Kasumi-1 (cell line): Measurements from ENCODE around the gene C4BPB.
"Not testable (repeated sequence)": the region's sequence is repeated elsewhere in the genome, so short reads cannot be mapped to it uniquely, and the experiment has no call there.

Experiments used
- DNase-seq, 2 experiments: peaks; one replicate each; lab custom pipeline; 2025; lab: John Stamatoyannopoulos, UW

The C4BPB gene

GRCh38 chr1:207088701-207089626 lies at the start of gene C4BPB:
Gene C4BPB (plus strand): TSS chr1:207088860. CDS start chr1:207089532, 672 bp downstream.
- no peak for DNase-seq

- no peak for DNase-seq
These were observed 49.1 kb upstream of the C4BPB start for GRCh38 chr1:207039380-207040180.

- DNase-seq, result no peak
These were observed 48.5 kb upstream of the C4BPB start for GRCh38 chr1:207040181-207040533.

GRCh38 chr1:207041397-207041796 lies 47.3 kb upstream of the C4BPB start:
- DNase-seq, result not testable (repeated sequence)

GRCh38 chr1:207045453-207045852 lies 43.2 kb upstream of the C4BPB start:
- no peak for DNase-seq

GRCh38 chr1:207047505-207047904 lies 41.2 kb upstream of the C4BPB start:
- no peak for DNase-seq

- no peak for DNase-seq
These were observed 40.6 kb upstream of the C4BPB start for GRCh38 chr1:207048041-207048440.

GRCh38 chr1:207049054-207049453 lies 39.6 kb upstream of the C4BPB start:
- no peak for DNase-seq

- no peak for DNase-seq
These were observed 39.1 kb upstream of the C4BPB start for GRCh38 chr1:207049514-207049913.

- DNase-seq, result peak; percentile 74 to 81
These were observed 38.7 kb upstream of the C4BPB start for GRCh38 chr1:207049974-207050391.

- DNase-seq, result peak; percentile 74 to 80
These were observed 38.0 kb upstream of the C4BPB start for GRCh38 chr1:207050480-207051190.

GRCh38 chr1:207051191-207051943 lies 37.3 kb upstream of the C4BPB start, which contains the start of gene YOD1:
Gene YOD1 (minus strand): TSS chr1:207051208. CDS start chr1:207051030, 178 bp downstream.
- no peak for DNase-seq

- peak; percentile 74 to 93 for DNase-seq
These were observed 35.5 kb upstream of the C4BPB start, which contains the start of gene PFKFB2 for GRCh38 chr1:207052911-207053769. Gene PFKFB2 (plus strand): TSS chr1:207053275. CDS start chr1:207054718, 1,443 bp downstream.

- no peak for DNase-seq
These were observed 34.2 kb upstream of the C4BPB start for GRCh38 chr1:207054491-207054890.

GRCh38 chr1:207055386-207056001 lies 33.2 kb upstream of the C4BPB start:
- DNase-seq, result no peak

- DNase-seq, result no peak
These were observed 32.0 kb upstream of the C4BPB start for GRCh38 chr1:207056673-207057072.

GRCh38 chr1:207058252-207058651 lies 30.4 kb upstream of the C4BPB start:
- no peak for DNase-seq

GRCh38 chr1:207058878-207059867 lies 29.5 kb upstream of the C4BPB start:
- DNase-seq, result no peak

- DNase-seq, result no peak
These were observed 28.8 kb upstream of the C4BPB start for GRCh38 chr1:207059881-207060280.
